SK-N-SH treated with all-trans-retinoic acid at 6 μM for 48 hours (cell line): ENCODE measurements around the gene LRP2.

Experiments used
- ATAC-seq: fragments of 200-7000 bp; cut with Tn5 transposase; 3 replicates; pipeline ENCODE4 v1.9.1; 2020; ENCODE audit warnings: mild to moderate bottlenecking, moderate library complexity
- ARNTL ChIP-seq: fragments of 450-650 bp; formaldehyde crosslinking; IDR thresholded peaks from 2 replicates; pipeline ENCODE4 v1.5.0; 2020; ENCODE audit warnings: low read depth, mild to moderate bottlenecking, moderate library complexity, borderline replicate concordance
- BACH2 ChIP-seq: fragments of 250-450 bp; sonication (Bioruptor Pico); IDR thresholded peaks from 2 replicates; pipeline ENCODE4 v1.9.0; 2021; ENCODE audit warnings: mild to moderate bottlenecking, borderline replicate concordance
- CSDC2 ChIP-seq: fragments of 250-450 bp; sonication (Bioruptor Pico); IDR thresholded peaks from 2 replicates; pipeline ENCODE4 v1.5.0; 2020; ENCODE audit warnings: mild to moderate bottlenecking, moderate library complexity
- ESRRG ChIP-seq: fragments of 250-450 bp; sonication (Bioruptor Pico); IDR thresholded peaks from 2 replicates; pipeline ENCODE4 v1.6.1; 2021; ENCODE audit warnings: mild to moderate bottlenecking
- GLIS3 ChIP-seq: fragments of 250-450 bp; sonication (Bioruptor Pico); IDR thresholded peaks from 2 replicates; pipeline ENCODE4 v1.5.0; 2020; ENCODE audit warnings: mild to moderate bottlenecking, moderate library complexity
- ISL1 ChIP-seq: fragments of 250-450 bp; sonication (Bioruptor Pico); IDR thresholded peaks from 2 replicates; pipeline ENCODE4 v2.1.2; 2022; ENCODE audit warnings: mild to moderate bottlenecking, moderate library complexity
- PPARA ChIP-seq: fragments of 250-450 bp; sonication (Bioruptor Pico); IDR thresholded peaks from 2 replicates; pipeline ENCODE4 v1.5.0; 2020; ENCODE audit warnings: mild to moderate bottlenecking, borderline replicate concordance
- RARB ChIP-seq: fragments of 250-450 bp; sonication (Bioruptor Pico); IDR thresholded peaks from 2 replicates; pipeline ENCODE4 v1.8.0; 2021; ENCODE audit warnings: mild to moderate bottlenecking, moderate library complexity
- SNAI2 ChIP-seq: fragments of 250-450 bp; sonication (Bioruptor Pico); IDR thresholded peaks from 2 replicates; pipeline ENCODE4 v1.5.0; 2020; ENCODE audit warnings: mild to moderate bottlenecking, moderate library complexity
- TCF4 ChIP-seq: fragments of 250-450 bp; sonication (Bioruptor Pico); IDR thresholded peaks from 2 replicates; pipeline ENCODE4 v1.8.0; 2021; ENCODE audit warnings: mild to moderate bottlenecking, moderate library complexity, borderline replicate concordance
- TOX ChIP-seq: fragments of 250-450 bp; sonication (Bioruptor Pico); IDR thresholded peaks from 2 replicates; pipeline ENCODE4 v1.8.0; 2021; ENCODE audit warnings: mild to moderate bottlenecking, moderate library complexity, borderline replicate concordance
- ZC3H10 ChIP-seq: fragments of 250-450 bp; sonication (Bioruptor Pico); IDR thresholded peaks from 2 replicates; pipeline ENCODE4 v1.5.1; 2021; ENCODE audit warnings: mild to moderate bottlenecking, moderate library complexity
- ZFP3 ChIP-seq: fragments of 250-450 bp; sonication (Bioruptor Pico); IDR thresholded peaks from 2 replicates; pipeline ENCODE4 v1.5.0; 2020; ENCODE audit warnings: mild to moderate bottlenecking, moderate library complexity
- ZFP30 ChIP-seq: fragments of 450-650 bp; formaldehyde crosslinking; IDR thresholded peaks from 2 replicates; pipeline ENCODE4 v1.5.0; 2022; ENCODE audit warnings: mild to moderate bottlenecking, moderate library complexity
- ZNF565 ChIP-seq: fragments of 450-650 bp; formaldehyde crosslinking; conservative IDR thresholded peaks from 2 replicates; pipeline ENCODE4 v1.5.0; 2020; ENCODE audit warnings: low read depth, mild to moderate bottlenecking, moderate library complexity
- ZNF70 ChIP-seq: fragments of 450-650 bp; formaldehyde crosslinking; IDR thresholded peaks from 2 replicates; pipeline ENCODE4 v1.5.0; 2020; ENCODE audit warnings: mild to moderate bottlenecking, moderate library complexity
- ZNF8 ChIP-seq: fragments of 450-650 bp; formaldehyde crosslinking; IDR thresholded peaks from 2 replicates; pipeline ENCODE4 v1.5.0; 2020; ENCODE audit warnings: mild to moderate bottlenecking, moderate library complexity
- TF ChIP-seq, protein P1 (sequence below): fragments of 250-450 bp; sonication (Bioruptor Pico); IDR thresholded peaks from 2 replicates; pipeline ENCODE4 v1.5.1; 2021; ENCODE audit warnings: mild to moderate bottlenecking, moderate library complexity
- TF ChIP-seq, protein P2 (sequence below): fragments of 250-450 bp; sonication (Bioruptor Pico); IDR thresholded peaks from 2 replicates; pipeline ENCODE4 v1.8.0; 2021; ENCODE audit warnings: low read depth, mild to moderate bottlenecking, moderate library complexity, borderline replicate concordance
- TF ChIP-seq, protein P3 (sequence below): fragments of 250-450 bp; sonication (Bioruptor Pico); IDR thresholded peaks from 2 replicates; pipeline ENCODE4 v1.5.0; 2020; ENCODE audit warnings: mild to moderate bottlenecking, moderate library complexity
- TF ChIP-seq, protein P4 (sequence below): fragments of 250-450 bp; sonication (Bioruptor Pico); IDR thresholded peaks from 2 replicates; pipeline ENCODE4 v1.5.1; 2020; ENCODE audit warnings: low read depth, mild to moderate bottlenecking, moderate library complexity

The LRP2 gene

DNA sequence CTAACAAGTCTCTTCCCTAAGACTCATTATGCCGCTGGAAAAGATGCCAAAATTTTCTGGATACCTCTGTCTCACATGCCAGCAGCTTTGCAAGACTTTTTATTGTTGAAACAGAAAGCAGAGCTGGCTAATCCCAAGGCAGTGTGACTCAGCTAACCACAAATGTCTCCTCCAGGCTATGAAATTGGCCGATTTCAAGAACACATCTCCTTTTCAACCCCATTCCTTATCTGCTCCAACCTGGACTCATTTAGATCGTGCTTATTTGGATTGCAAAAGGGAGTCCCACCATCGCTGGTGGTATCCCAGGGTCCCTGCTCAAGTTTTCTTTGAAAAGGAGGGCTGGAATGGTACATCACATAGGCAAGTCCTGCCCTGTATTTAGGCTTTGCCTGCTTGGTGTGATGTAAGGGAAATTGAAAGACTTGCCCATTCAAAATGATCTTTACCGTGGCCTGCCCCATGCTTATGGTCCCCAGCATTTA lies 266.7 kb downstream of the LRP2 start:
- TF ChIP-seq RARB (no peak), ZFP3 (CRISPR knock-in tag) (no peak), PPARA (CRISPR knock-in tag) (no peak), CSDC2 (no peak), ZNF8 (CRISPR knock-in tag) (no peak), BACH2 (no peak), ARNTL (CRISPR knock-in tag) (no peak), SNAI2 (CRISPR knock-in tag) (no peak), ZNF70 (no peak), GLIS3 (CRISPR knock-in tag) (no peak), TOX (CRISPR knock-in tag) (no peak), ZFP30 (CRISPR knock-in tag) (no peak), ISL1 (no peak), TCF4 (CRISPR knock-in tag) (no peak), ZNF565 (no peak)
- TF ChIP-seq, protein P1, sequence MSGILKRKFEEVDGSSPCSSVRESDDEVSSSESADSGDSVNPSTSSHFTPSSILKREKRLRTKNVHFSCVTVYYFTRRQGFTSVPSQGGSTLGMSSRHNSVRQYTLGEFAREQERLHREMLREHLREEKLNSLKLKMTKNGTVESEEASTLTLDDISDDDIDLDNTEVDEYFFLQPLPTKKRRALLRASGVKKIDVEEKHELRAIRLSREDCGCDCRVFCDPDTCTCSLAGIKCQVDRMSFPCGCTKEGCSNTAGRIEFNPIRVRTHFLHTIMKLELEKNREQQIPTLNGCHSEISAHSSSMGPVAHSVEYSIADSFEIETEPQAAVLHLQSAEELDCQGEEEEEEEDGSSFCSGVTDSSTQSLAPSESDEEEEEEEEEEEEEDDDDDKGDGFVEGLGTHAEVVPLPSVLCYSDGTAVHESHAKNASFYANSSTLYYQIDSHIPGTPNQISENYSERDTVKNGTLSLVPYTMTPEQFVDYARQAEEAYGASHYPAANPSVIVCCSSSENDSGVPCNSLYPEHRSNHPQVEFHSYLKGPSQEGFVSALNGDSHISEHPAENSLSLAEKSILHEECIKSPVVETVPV (CRISPR knock-in tag) = no peak
- TF ChIP-seq, protein P2, sequence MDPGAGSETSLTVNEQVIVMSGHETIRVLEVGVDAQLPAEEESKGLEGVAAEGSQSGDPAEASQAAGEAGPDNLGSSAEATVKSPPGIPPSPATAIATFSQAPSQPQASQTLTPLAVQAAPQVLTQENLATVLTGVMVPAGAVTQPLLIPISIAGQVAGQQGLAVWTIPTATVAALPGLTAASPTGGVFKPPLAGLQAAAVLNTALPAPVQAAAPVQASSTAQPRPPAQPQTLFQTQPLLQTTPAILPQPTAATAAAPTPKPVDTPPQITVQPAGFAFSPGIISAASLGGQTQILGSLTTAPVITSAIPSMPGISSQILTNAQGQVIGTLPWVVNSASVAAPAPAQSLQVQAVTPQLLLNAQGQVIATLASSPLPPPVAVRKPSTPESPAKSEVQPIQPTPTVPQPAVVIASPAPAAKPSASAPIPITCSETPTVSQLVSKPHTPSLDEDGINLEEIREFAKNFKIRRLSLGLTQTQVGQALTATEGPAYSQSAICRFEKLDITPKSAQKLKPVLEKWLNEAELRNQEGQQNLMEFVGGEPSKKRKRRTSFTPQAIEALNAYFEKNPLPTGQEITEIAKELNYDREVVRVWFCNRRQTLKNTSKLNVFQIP (CRISPR knock-in tag) = no peak
- TF ChIP-seq, protein P3, sequence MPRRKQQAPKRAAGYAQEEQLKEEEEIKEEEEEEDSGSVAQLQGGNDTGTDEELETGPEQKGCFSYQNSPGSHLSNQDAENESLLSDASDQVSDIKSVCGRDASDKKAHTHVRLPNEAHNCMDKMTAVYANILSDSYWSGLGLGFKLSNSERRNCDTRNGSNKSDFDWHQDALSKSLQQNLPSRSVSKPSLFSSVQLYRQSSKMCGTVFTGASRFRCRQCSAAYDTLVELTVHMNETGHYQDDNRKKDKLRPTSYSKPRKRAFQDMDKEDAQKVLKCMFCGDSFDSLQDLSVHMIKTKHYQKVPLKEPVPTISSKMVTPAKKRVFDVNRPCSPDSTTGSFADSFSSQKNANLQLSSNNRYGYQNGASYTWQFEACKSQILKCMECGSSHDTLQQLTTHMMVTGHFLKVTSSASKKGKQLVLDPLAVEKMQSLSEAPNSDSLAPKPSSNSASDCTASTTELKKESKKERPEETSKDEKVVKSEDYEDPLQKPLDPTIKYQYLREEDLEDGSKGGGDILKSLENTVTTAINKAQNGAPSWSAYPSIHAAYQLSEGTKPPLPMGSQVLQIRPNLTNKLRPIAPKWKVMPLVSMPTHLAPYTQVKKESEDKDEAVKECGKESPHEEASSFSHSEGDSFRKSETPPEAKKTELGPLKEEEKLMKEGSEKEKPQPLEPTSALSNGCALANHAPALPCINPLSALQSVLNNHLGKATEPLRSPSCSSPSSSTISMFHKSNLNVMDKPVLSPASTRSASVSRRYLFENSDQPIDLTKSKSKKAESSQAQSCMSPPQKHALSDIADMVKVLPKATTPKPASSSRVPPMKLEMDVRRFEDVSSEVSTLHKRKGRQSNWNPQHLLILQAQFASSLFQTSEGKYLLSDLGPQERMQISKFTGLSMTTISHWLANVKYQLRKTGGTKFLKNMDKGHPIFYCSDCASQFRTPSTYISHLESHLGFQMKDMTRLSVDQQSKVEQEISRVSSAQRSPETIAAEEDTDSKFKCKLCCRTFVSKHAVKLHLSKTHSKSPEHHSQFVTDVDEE = no peak
- TF ChIP-seq, protein P4, sequence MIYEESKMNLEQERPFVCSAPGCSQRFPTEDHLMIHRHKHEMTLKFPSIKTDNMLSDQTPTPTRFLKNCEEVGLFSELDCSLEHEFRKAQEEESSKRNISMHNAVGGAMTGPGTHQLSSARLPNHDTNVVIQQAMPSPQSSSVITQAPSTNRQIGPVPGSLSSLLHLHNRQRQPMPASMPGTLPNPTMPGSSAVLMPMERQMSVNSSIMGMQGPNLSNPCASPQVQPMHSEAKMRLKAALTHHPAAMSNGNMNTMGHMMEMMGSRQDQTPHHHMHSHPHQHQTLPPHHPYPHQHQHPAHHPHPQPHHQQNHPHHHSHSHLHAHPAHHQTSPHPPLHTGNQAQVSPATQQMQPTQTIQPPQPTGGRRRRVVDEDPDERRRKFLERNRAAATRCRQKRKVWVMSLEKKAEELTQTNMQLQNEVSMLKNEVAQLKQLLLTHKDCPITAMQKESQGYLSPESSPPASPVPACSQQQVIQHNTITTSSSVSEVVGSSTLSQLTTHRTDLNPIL (CRISPR knock-in tag) = no peak
- ATAC-seq = peak; percentile 95

DNA sequence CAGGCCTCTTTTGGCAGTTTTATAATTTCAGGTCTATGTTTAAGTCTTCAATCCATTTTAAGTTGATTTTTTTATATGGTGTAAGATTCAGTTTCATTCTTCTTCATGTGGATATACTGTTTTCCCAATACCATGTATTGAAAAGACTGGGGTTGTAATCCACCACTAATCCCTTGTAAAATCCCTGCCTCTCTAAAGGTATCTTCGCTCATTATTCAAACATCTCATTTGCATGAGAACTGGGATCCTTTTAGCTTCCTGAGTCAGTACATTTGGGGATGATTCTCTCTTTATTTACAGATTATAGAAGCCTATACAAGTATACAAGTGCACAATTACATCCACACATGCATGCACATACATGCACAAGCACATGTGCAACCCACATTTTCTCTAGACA lies 267.7 kb downstream of the LRP2 start:
- no peak for ATAC-seq
- TF ChIP-seq ZNF70 (no peak), RARB (no peak), ARNTL (CRISPR knock-in tag) (no peak), PPARA (CRISPR knock-in tag) (no peak), ZNF8 (CRISPR knock-in tag) (no peak), GLIS3 (CRISPR knock-in tag) (no peak), ZC3H10 (CRISPR knock-in tag) (no peak), ESRRG (no peak), TOX (CRISPR knock-in tag) (no peak), BACH2 (no peak), SNAI2 (CRISPR knock-in tag) (no peak), ZNF565 (no peak)
- TF ChIP-seq, protein P4 (CRISPR knock-in tag) = no peak
- TF ChIP-seq, protein P3 = no peak
- TF ChIP-seq, protein P2 (CRISPR knock-in tag) = no peak
- TF ChIP-seq, protein P1 (CRISPR knock-in tag) = no peak
- TF ChIP-seq, all 23 proteins: peak for 0
